Measurements from ENCODE around the gene COL9A3. TPM values are rescaled to one million over a fixed set of nuclear protein-coding genes. Genes with fewer than 3 reads are reported as not detected.

Gene COL9A3
- total and polyA plus RNA-seq, 2 of the 8 experiments (the other 6 are each of a cell fraction or from before 2014, with no cell fraction given) = 21.7 to 80.1 TPM

GRCh38 chr20:62830251-62830650 is 13.4 kb downstream of the COL9A3 start:
- no peak for FAIRE-seq
- TF ChIP-seq CREB1 (IDR thresholded peaks at IDR 0.05) (no peak), JUND (IDR thresholded peaks at IDR 0.05; ENCODE audit: low read length) (no peak), EZH2 (IDR thresholded peaks at IDR 0.05; ENCODE audit: low read depth, low read length, severe bottlenecking) (no peak), GTF2F1 (IDR thresholded peaks at IDR 0.05; ENCODE audit: borderline replicate concordance, low read depth, low read length) (no peak), PHF8 (conservative IDR thresholded peaks at IDR 0.05; ENCODE audit: low read depth, low read length) (no peak), RXRA (IDR thresholded peaks at IDR 0.05; ENCODE audit: insufficient read depth, low read depth, low read length) (no peak), RNF2 (IDR thresholded peaks at IDR 0.05; ENCODE audit: borderline replicate concordance, low read depth, low read length, missing control alignments, poor library complexity, severe bottlenecking) (no peak), CHD1 (IDR thresholded peaks at IDR 0.05; ENCODE audit: low read depth, low read length) (no peak), TCF12 (IDR thresholded peaks at IDR 0.05; ENCODE audit: low read depth, low read length) (no peak), ASH2L (IDR thresholded peaks at IDR 0.05; ENCODE audit: low read length) (no peak)
- POLR2A ChIA-PET (ENCODE audit: partially characterized antibody) = interaction anchor here (3.3 kb wide), 1 partner anchor 13 kb away, joined by 22 read pairs; the partner anchor contains the start of gene COL9A3
- 92% methylated on average over 8 of the region's 14 CpGs; no CpG with 5 or more reads in 1 of the 2 experiments for WGBS, 2 experiments (ENCODE audit: extremely low coverage in 1 of 2, insufficient coverage in 1 of 2, insufficient read length in 1 of 2, insufficient replicate concordance in 2 of 2, low coverage in 1 of 2, low lambda C conversion rate in 2 of 2, missing lambda C conversion rate in 1 of 2)
- Histone ChIP-seq H3K27me3 (replicated peaks in 1 of 4; ENCODE audit: control insufficient read depth in 3 of 4, extremely low read depth in 1 of 4, insufficient read depth in 3 of 4, low read length in 3 of 4) (no peaks in the 10 kb centered on the region), H2BK12ac (ENCODE audit: low read depth, low read length) (no peak overlapping the region), H2BK5ac (ENCODE audit: low read depth, low read length) (no peak overlapping the region), H4K20me1 (replicated peaks in 1 of 2; ENCODE audit: control insufficient read depth in 1 of 2, insufficient read depth in 2 of 2, low read length in 2 of 2) (peaks cover 1 to 5% of the 10 kb centered on the region in 2 experiments), H3K4me1 (replicated peaks in 1 of 4; ENCODE audit: control insufficient read depth in 3 of 4, insufficient read depth in 4 of 4, low read length in 3 of 4) (peaks cover 0 to 10% (median under 1%) of the 10 kb centered on the region in 4 experiments; a peak in 3 of 7 replicates), H3K27ac (ENCODE audit: low read depth, low read length) (no peak overlapping the region; the same call in 1 of the 2 replicates), H4K8ac (ENCODE audit: extremely low read depth, insufficient read depth, low read length) (no peak overlapping the region), H3K56ac (replicated peaks; ENCODE audit: insufficient read length, low read depth, low read length) (no peak overlapping the region), H4K91ac (replicated peaks; ENCODE audit: insufficient read length, low read length) (no peak overlapping the region), H3K9me3 (ENCODE audit: insufficient read depth in 2 of 2, low read depth in 1 of 2, low read length in 1 of 2) (no peaks in the 10 kb centered on the region), H4K5ac (ENCODE audit: insufficient read length, low read depth, low read length) (no peak overlapping the region), H3K23ac (ENCODE audit: insufficient read length) (no peak overlapping the region), H3K4ac (replicated peaks; ENCODE audit: insufficient read length, low read depth, low read length) (no peak overlapping the region), H3K79me2 (ENCODE audit: control insufficient read depth in 1 of 2, insufficient read depth in 2 of 2, low read length in 2 of 2) (no peaks in the 10 kb centered on the region), H3K18ac (ENCODE audit: extremely low read depth, low read length) (no peak overlapping the region), H2BK20ac (ENCODE audit: low read length) (no peak overlapping the region), H3K36me3 (ENCODE audit: control insufficient read depth in 2 of 4, insufficient read depth in 4 of 4, low read length in 3 of 4) (peaks cover 0 to 19% (median 4%) of the 10 kb centered on the region in 4 experiments; a peak in 5 of 8 replicates), H3K79me1 (ENCODE audit: low read depth, low read length) (no peaks in the 10 kb centered on the region), H3K23me2 (ENCODE audit: low read depth, low read length) (no peaks in the 10 kb centered on the region), H2AK5ac (ENCODE audit: low read depth, low read length) (no peak overlapping the region), H3K14ac (ENCODE audit: insufficient read length) (no peak overlapping the region), H2BK120ac (replicated peaks; ENCODE audit: low read depth, low read length) (no peak overlapping the region), H2AFZ (ENCODE audit: low read length) (no peak overlapping the region), H3K4me2 (ENCODE audit: insufficient read depth in 1 of 2, low read depth in 2 of 2, low read length in 2 of 2) (no peak overlapping the region), H3K9ac (replicated peaks in 1 of 4; ENCODE audit: extremely low read depth in 1 of 4, low read depth in 3 of 4, low read length in 3 of 4) (no peak overlapping the region), H2BK15ac (ENCODE audit: low read length) (no peak overlapping the region), H3K4me3 (ENCODE audit: extremely low read depth in 1 of 4, insufficient read depth in 2 of 4, low read depth in 3 of 4, low read length in 4 of 4) (no peak overlapping the region)
- DNase-seq (ENCODE audit: low read depth in 1 of 2, low spot score in 2 of 2) = no peak
- CTCF ChIA-PET (ENCODE audit: partially characterized antibody) = interaction anchor here (1.2 to 3.8 kb wide), 2 partner anchors 7 to 25 kb away, joined by 3 to 22 read pairs; no protein-coding TSS in a partner anchor

All from H1 (cell line).